GM23338 (cell line): Measurements from ENCODE around the gene RCCD1. TPM values are rescaled to one million over a fixed set of nuclear protein-coding genes. Genes with fewer than 3 reads are reported as not detected.

Experiments used
- ATAC-seq: fragments of 200-7000 bp; cut with Tn5 transposase; 3 replicates; pipeline ENCODE4 v1.9.1; 2020
- DNase-seq: peaks from one replicate; pipeline ENCODE4 v3.0.0-alpha.2; 2015; ENCODE audit warnings: low spot score
- H2AFZ ChIP-seq: fragments of 200-600 bp; sonication (generic); 2 replicates; pipeline ENCODE4 v1.8.0; 2016; ENCODE audit warnings: antibody characterized with exemption, mild to moderate bottlenecking, moderate library complexity
- H3F3A ChIP-seq: fragments of 200-600 bp; sonication (generic); replicated peaks from 2 replicates; pipeline ENCODE4 v1.8.0; 2017; ENCODE audit warnings: antibody characterized with exemption, mixed run types, low read depth
- H3K27ac ChIP-seq: fragments of 200-600 bp; sonication (generic); 2 replicates; pipeline ENCODE4 v1.6.1; 2016; ENCODE audit warnings: low read depth
- H3K27me3 ChIP-seq: fragments of 200-600 bp; sonication (generic); 2 replicates; pipeline ENCODE4 v1.8.0; 2016; ENCODE audit warnings: mild to moderate bottlenecking, mixed run types, moderate library complexity; ENCODE audit not compliant: insufficient read depth
- H3K36me3 ChIP-seq: fragments of 200-600 bp; sonication (generic); 2 replicates; pipeline ENCODE4 v1.8.0; 2016; ENCODE audit warnings: mild to moderate bottlenecking; ENCODE audit not compliant: insufficient read depth
- H3K4me1 ChIP-seq: fragments of 200-600 bp; sonication (generic); 2 replicates; pipeline ENCODE4 v1.8.0; 2016; ENCODE audit warnings: mild to moderate bottlenecking, moderate library complexity; ENCODE audit not compliant: insufficient read depth
- H3K4me2 ChIP-seq: fragments of 200-600 bp; sonication (generic); 2 replicates; pipeline ENCODE4 v1.7.1; 2017; ENCODE audit warnings: mixed run types
- H3K4me3 ChIP-seq: fragments of 200-600 bp; sonication (generic); 2 replicates; pipeline ENCODE4 v1.6.1; 2016; ENCODE audit warnings: mixed run types
- H3K79me2 ChIP-seq: fragments of 200-600 bp; sonication (generic); replicated peaks from 2 replicates; pipeline ENCODE4 v1.8.0; 2017; ENCODE audit warnings: mild to moderate bottlenecking; ENCODE audit not compliant: insufficient read depth
- H3K9me2 ChIP-seq: fragments of 200-600 bp; sonication (generic); 2 replicates; pipeline ENCODE4 v1.8.0; 2017; ENCODE audit not compliant: insufficient read depth
- H4K20me1 ChIP-seq: fragments of 200-600 bp; sonication (generic); replicated peaks from 2 replicates; pipeline ENCODE4 v1.8.0; 2017; ENCODE audit warnings: mild to moderate bottlenecking; ENCODE audit not compliant: insufficient read depth
- H3K27ac Mint-ChIP-seq: 2 replicates; pipeline ENCODE4 v1.8.0; 2020; ENCODE audit warnings: inconsistent platforms, mild to moderate bottlenecking, moderate library complexity, mixed read lengths
- H3K27me3 Mint-ChIP-seq: 3 replicates; pipeline ENCODE4 v1.8.0; 2022; ENCODE audit warnings: low read depth, mild to moderate bottlenecking, moderate library complexity, mixed read lengths, inconsistent platforms; ENCODE audit not compliant: insufficient read depth, poor library complexity
- H3K36me3 Mint-ChIP-seq: 3 replicates; pipeline ENCODE4 v1.8.0; 2021; ENCODE audit warnings: low read depth, mild to moderate bottlenecking, inconsistent platforms, moderate library complexity, mixed read lengths
- H3K4me1 Mint-ChIP-seq: 3 replicates; pipeline ENCODE4 v1.8.0; 2020; ENCODE audit warnings: mild to moderate bottlenecking, inconsistent platforms, mixed read lengths
- H3K4me3 Mint-ChIP-seq: 3 replicates; pipeline ENCODE4 v1.8.0; 2021; ENCODE audit warnings: moderate library complexity, mild to moderate bottlenecking, inconsistent platforms, mixed read lengths
- H3K9me3 Mint-ChIP-seq: 3 replicates; pipeline ENCODE4 v1.8.0; 2020; ENCODE audit warnings: moderate library complexity, mild to moderate bottlenecking, inconsistent platforms, mixed read lengths
- CREB1 ChIP-seq: fragments of 250-450 bp; sonication (Bioruptor Pico); IDR thresholded peaks from 2 replicates; pipeline ENCODE4 v1.5.0; 2020; ENCODE audit warnings: low read depth, mild to moderate bottlenecking, moderate library complexity
- CTCF ChIP-seq, 2 experiments: fragments of 200-600 bp in 1 of 2; sonication (generic) in 1 of 2; conservative IDR thresholded peaks; 2 replicates each; pipeline versions ENCODE4 v1.5.1 to v1.6.1; 2016 to 2017; ENCODE audit warnings: antibody characterized with exemption in 2 of 2, low read depth in 2 of 2, mild to moderate bottlenecking in 2 of 2, moderate library complexity in 1 of 2
- EZH2 ChIP-seq: fragments of 200-600 bp; sonication (generic); IDR thresholded peaks from one replicate; pipeline ENCODE4 v1.8.0; 2017; ENCODE audit warnings: antibody characterized with exemption, mild to moderate bottlenecking, low read depth; ENCODE audit not compliant: unreplicated experiment
- EZH2phosphoT487 ChIP-seq: fragments of 200-600 bp; sonication (generic); IDR thresholded peaks from one replicate; pipeline ENCODE4 v1.8.1; 2018; ENCODE audit warnings: antibody characterized with exemption; ENCODE audit not compliant: unreplicated experiment
- JUNB ChIP-seq: IDR thresholded peaks from one replicate; pipeline ENCODE4 v1.6.1; 2016; ENCODE audit warnings: antibody characterized with exemption; ENCODE audit not compliant: unreplicated experiment
- NANOG ChIP-seq: IDR thresholded peaks from 2 replicates; pipeline ENCODE4 v1.6.1; 2016; ENCODE audit warnings: antibody characterized with exemption, borderline replicate concordance
- POLR2AphosphoS5 ChIP-seq: IDR thresholded peaks from 2 replicates; pipeline ENCODE4 v1.6.1; 2016; ENCODE audit warnings: antibody characterized with exemption, low read depth
- REST ChIP-seq: IDR thresholded peaks from one replicate; pipeline ENCODE4 v1.6.1; 2018; ENCODE audit warnings: antibody characterized with exemption; ENCODE audit not compliant: unreplicated experiment
- STAT1 ChIP-seq: IDR thresholded peaks from one replicate; pipeline ENCODE4 v1.6.1; 2016; ENCODE audit warnings: antibody characterized with exemption; ENCODE audit not compliant: unreplicated experiment
- ZNF114 ChIP-seq: fragments of 250-450 bp; sonication (Bioruptor Pico); IDR thresholded peaks from 2 replicates; pipeline ENCODE4 v1.5.0; 2020; ENCODE audit warnings: mild to moderate bottlenecking, moderate library complexity
- ZNF331 ChIP-seq: fragments of 250-450 bp; sonication (Bioruptor Pico); IDR thresholded peaks from 2 replicates; pipeline ENCODE4 v1.5.0; 2020; ENCODE audit warnings: low read depth, mild to moderate bottlenecking, moderate library complexity
- ZNF462 ChIP-seq: fragments of 250-450 bp; sonication (Bioruptor Pico); IDR thresholded peaks from 2 replicates; pipeline ENCODE4 v1.5.0; 2020; ENCODE audit warnings: mild to moderate bottlenecking, moderate library complexity
- polyA plus RNA-seq: library from polyadenylated mRNA; unstranded; fragments of >200 nt; fragmentation: Nextera tagmentation; extraction: Ambion mirVana; gene quantifications from 2 replicates; pipeline ENCODE4 v1.2.1, GENCODE V29; 2016
- total RNA-seq: library from RNA; depleted of rRNA; stranded (reverse); fragments of >200 nt; shearing (Covaris generic); gene quantifications from 2 replicates; pipeline ENCODE4 v1.2.3, GENCODE V29; 2014
- TF ChIP-seq, protein P1 (sequence below): IDR thresholded peaks from 2 replicates; pipeline ENCODE4 v1.6.1; 2016; ENCODE audit warnings: antibody characterized with exemption

RCCD1 gene
- total and polyA plus RNA-seq, 2 experiments from 2014 or later: 10.8 to 17.1 TPM

GRCh38 chr15:90939756-90940155 lies 14.9 kb upstream of the RCCD1 start (continued):
- TF ChIP-seq EZH2phosphoT487: no peak

DNA sequence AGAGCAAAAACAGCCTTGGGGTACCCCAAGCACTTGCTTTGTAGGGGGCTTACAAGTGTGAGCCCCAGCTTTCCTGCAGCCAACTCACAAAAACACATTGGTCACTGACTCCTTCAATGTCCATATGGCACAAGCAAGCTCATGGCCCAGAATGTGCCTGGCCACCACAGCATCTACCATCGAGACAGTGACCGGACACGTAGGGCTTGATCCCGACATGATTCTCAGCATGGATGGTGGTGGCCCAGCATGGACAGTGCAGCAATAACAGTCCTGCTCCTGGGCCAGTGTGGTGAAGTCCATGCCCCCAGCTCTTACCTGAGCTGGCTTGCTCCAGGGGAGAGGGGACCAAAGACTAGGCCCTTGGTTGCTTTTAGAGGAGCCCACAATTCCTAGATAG lies 13.6 kb upstream of the RCCD1 start:
- TF ChIP-seq JUNB (no peak), STAT1 (no peak), EZH2 (no peak), CTCF (conservative IDR thresholded peaks at IDR 0.05; ENCODE audit: low read depth in 2 of 2) (no peak), REST (no peak), CREB1 (CRISPR knock-in tag) (no peak), NANOG (no peak), POLR2AphosphoS5 (no peak), ZNF331 (no peak), ZNF462 (no peak), EZH2phosphoT487 (no peak), ZNF114 (CRISPR knock-in tag) (no peak)
- TF ChIP-seq, protein P1, sequence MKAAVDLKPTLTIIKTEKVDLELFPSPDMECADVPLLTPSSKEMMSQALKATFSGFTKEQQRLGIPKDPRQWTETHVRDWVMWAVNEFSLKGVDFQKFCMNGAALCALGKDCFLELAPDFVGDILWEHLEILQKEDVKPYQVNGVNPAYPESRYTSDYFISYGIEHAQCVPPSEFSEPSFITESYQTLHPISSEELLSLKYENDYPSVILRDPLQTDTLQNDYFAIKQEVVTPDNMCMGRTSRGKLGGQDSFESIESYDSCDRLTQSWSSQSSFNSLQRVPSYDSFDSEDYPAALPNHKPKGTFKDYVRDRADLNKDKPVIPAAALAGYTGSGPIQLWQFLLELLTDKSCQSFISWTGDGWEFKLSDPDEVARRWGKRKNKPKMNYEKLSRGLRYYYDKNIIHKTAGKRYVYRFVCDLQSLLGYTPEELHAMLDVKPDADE: no peak
- no peaks in the 10 kb centered on the region for H3K27me3 ChIP-seq
- Mint-ChIP-seq H3K4me3 (no peak overlapping the region), H3K27me3 (peaks cover 9% of the 10 kb centered on the region), H3K9me3 (no peaks in the 10 kb centered on the region), H3K4me1 (peaks cover 8% of the 10 kb centered on the region), H3K36me3 (peaks cover 65% of the 10 kb centered on the region), H3K27ac (no peak overlapping the region)
- peaks cover 4% of the 10 kb centered on the region; the same call in 1 of the 2 replicates for H3K4me1 ChIP-seq
- no peak overlapping the region for H3K4me2 ChIP-seq
- H3K79me2 ChIP-seq: no peaks in the 10 kb centered on the region; the same call in 1 of the 2 replicates
- no peak for ATAC-seq
- no peak overlapping the region for H3K4me3 ChIP-seq
- H3K36me3 ChIP-seq: peaks cover 21% of the 10 kb centered on the region
- no peaks in the 10 kb centered on the region; the same call in 1 of the 2 replicates for H4K20me1 ChIP-seq
- H3K27ac ChIP-seq: no peak overlapping the region
- DNase-seq: no peak
- H2AFZ ChIP-seq: no peak overlapping the region
- H3K9me2 ChIP-seq: no peaks in the 10 kb centered on the region
- no peaks in the 10 kb centered on the region for H3F3A ChIP-seq
